HG03039 (cell line): Measurements from ENCODE around the gene ARHGEF10L.

Experiments
- ATAC-seq: cut with Tn5 transposase; IDR thresholded peaks from one replicate; pipeline ENCODE4 v1.9.1; 2021; ENCODE audit warnings: mild to moderate bottlenecking, moderate library complexity; ENCODE audit not compliant: unreplicated experiment

The ARHGEF10L gene

DNA sequence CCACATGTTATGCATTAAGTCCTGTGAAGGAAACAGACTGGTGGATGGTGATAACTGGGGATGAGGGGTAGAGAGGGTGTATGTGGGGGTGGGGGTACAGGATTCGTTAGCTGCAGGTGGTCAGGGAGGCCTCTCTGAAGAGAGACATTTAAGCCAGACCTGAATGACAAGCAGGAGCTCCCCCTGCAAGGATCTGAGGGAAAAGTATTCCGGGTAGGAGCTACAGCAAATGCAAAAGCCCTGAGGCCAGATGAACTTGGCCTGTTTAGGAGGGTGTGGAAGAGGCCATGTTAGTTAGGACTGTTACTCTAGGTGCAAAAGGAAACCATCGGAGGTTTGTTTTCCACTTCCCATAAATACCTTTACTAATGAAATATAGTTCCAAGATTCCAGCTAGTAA, 9.9 kb downstream of the ARHGEF10L start:
- no peak for ATAC-seq

DNA sequence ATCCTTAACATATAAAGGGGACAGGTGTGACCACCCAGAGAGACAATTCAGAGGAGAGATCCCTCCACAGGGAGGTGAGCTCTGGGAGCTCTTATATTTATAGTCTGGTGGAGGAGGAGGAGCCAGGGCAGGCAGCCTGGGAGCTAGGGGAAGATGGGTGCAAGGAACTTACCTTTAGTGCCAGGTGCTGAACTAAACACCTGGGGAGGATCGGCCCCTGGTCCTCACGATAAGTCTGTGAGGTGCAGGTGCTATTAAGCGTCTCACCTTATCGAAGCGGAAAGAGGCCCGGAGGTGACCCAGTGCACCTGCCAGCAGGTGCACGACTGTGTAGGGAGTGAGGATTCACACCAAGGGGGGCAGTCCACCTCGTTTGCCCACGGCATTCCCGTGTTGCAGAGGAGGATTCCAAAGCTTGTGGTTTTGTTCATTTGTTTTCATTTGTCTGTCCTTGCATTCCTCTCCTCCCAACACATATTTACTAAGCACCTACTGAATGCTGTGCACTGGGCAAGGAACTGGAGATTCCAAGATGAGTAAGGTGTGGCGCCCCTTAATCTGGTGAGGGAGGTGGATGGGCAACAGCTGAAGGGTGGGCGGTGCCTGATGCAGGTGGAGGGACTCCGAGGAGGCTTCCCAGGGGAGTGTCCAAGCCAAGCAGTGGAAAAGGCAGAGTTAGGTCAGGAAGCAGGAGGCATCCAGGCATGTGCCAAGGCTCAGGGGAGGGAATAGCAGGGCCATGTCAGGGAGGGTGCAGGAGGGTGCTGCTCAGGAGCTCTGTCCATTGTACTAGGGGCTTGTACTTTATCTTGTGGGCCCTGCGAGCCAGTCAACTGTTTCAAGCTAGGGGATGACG, 11.5 kb downstream of the ARHGEF10L start:
- ATAC-seq: no peak

DNA sequence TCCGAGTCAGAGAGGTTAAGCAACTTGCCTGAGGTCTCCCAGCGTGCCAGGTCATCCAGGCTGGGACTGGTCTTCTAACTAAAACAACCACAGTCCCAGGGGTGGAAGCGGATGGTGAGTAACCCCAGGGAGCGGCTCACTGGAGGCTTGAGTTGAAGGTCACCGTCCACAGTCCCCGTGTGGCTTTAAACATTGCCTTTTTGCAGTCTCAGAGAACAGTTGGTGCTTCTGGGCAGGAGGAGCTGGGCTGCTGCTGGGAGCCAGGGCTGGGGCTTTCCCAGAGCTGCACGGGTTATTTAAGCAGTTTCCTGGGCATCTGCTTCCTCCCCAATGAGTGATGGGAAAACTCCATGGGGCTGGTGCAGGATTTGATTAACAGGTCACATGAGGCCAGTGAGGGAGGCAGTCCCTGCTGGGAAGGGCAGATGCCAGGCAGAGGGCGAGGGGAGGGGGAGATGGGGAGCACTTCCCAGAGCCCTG, 12.3 kb downstream of the ARHGEF10L start:
- no peak for ATAC-seq

DNA sequence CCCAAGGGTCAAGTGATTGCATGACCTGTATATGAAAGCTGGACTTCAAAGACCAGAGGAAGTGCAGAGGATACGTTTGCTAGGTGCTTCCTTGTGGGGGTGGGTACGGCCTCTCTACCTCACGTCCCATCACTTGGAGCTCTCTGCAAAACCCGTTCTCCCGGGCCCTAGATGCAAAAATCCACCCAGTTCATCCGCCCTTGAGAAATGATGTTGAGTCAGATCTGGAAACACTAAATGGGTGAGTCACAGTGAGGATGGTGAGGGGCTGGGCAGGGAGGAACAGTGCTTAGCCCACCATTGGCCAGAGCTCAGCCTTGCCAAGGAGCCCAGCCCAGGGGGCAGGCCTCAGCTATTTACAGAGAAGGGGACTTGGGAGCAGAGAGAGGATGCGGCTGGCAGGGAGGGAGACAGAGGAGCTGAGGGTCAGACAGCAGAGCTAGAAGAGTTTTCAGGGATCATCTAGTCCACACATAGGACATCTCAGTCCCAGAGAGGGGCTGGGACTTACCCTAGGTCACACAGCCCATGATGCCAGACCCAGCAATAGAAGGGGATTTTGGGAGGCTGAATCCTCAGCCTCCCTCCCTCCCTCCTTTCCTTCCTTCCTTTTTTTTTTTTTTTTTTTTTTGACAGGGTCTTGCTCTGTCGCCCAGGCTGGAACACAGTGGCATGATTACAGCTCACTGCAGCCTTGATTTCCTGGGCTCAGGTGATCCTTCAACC, 14.6 kb downstream of the ARHGEF10L start:
- no peak for ATAC-seq

DNA sequence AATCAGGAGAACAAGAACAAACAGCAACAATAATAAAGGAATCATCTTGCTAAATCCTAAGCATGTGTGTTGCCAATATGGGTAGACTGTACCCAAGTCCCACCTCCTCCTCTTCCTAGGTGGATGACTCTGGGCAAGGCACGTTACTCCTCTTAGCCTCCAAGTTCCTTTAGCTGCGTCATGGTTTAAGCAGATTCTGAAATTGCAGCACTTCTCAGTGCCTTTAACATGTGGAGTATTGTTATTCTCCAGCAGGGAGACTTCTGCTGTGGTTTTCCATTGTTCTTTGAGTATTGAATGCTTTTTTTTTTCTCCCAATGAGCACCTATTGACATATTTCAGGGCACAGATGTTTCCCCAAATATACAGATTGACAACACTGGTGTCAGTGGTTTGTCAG, 15.5 kb downstream of the ARHGEF10L start:
- ATAC-seq: no peak

DNA sequence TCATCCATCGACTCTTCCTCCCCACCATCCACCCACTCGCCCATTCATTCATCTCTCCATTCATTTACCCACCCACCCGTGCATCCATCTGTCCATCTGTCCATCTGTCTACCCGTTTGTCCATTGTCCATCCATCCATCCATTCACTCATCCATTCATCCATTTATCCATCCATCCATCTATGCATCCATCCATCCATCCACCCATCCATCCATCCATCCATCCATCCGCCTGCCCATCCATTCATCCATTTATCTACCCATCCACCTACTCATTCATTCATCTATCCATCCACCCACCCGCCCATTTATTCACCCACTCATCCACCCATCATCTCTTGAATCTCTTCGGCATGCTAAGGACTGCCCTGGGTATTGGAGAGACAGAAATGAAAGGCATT, 18.5 kb downstream of the ARHGEF10L start:
- no peak for ATAC-seq

DNA sequence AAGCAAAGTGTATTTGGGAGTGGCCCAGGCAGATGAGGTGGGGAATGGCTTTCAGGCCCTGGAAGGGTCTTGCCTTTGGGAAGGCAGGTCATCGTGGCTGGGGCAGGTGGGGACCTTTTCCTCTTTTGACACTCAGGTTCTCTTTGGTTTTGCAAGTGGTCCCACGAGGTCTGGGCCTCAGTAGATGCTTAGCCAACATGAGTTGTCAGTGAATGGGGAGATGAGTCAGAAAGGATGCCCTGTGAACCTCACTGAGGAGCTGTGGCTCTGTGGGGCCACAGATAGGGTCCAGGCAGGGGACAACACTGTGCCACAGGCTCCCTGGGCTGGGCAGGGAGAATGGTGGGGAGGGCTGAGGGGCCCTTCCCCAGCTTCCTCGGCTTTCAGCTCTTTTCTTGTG, 19.0 kb downstream of the ARHGEF10L start:
- ATAC-seq: no peak

DNA sequence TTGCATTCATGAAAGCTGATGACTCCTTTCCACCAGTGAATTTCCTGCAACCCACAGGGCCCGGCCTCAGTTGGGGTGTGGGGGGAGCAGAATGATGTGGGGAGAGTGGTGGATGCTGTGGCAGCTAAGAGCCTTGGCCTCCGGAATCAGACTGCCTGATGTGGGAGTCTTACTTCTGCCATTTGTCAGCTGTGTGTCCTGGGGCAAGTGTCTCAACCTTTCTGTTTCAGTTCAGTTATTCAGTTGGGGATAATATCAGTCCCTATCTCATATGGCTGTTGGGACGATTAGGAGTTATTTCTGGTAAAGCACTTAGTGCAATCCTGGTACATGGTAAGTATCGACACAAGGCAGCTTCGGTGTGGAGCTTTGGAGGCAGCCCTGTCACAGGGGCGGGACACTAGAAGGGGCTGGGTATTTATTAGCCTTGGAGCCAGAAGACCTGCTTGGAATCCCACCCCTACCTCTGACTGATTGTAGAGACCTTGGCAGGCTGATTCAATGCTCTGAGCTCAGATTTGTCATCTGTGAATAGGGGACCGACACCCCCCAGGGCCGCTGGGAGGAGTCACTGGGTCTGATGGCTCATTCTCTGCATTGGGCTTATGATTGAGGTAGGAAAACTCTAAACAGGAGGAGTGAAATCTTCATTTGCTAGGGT, 19.6 kb downstream of the ARHGEF10L start:
- ATAC-seq: no peak

DNA sequence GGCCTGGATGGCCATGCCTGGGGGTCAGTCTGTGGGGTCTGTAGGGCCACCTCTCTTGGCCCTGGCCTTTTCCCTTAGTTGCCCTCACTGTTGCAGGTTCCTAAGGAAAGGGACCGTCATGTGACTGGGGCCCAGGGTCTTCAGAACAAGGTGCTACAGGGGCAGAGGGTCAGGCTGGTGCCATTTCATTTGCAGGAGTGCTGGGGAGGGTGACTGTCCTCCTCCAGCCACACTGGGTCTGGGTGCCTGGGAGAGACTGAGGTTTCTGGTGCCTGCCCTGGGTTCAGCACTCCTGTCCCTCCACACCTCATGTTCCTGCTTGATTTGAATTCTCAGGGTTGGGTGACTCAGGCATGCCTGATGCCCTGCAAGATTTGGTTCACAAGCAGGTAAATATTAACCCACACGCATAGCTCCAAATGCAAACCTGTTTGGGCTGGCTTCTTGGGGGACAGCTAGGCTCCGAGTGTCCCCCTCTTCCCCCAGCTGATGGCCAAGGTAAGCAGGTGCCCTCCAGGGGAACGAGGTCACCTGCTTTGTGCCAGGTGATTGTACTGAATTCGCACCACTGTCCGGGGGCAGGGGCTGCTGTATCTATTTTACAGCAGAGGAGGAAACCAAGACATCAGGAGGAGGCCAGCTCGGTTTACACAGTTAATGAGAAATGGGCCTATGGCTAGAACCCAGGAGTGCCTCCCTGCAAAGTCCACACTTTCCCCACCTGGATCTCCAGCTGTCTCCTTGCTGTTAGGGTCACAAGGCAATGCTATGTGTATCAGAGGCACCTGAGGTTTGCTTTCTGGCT, 20.3 kb downstream of the ARHGEF10L start:
- ATAC-seq: no peak

DNA sequence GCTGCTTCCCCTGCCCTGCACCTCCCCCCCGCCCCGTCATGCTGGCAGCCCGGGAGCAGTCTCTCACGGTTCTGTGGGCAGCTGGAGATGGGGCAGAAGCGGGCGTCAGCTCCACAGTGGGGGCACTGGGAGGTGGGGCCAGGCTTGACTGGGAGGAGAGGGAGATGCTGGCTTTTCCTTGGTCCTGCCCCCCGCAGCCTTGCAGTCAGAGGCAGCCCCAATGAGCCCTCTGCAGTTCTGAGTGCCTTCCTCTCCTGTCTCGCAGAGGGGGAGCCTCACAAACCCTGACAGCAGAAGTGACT, 21.7 kb downstream of the ARHGEF10L start:
- ATAC-seq: no peak

DNA sequence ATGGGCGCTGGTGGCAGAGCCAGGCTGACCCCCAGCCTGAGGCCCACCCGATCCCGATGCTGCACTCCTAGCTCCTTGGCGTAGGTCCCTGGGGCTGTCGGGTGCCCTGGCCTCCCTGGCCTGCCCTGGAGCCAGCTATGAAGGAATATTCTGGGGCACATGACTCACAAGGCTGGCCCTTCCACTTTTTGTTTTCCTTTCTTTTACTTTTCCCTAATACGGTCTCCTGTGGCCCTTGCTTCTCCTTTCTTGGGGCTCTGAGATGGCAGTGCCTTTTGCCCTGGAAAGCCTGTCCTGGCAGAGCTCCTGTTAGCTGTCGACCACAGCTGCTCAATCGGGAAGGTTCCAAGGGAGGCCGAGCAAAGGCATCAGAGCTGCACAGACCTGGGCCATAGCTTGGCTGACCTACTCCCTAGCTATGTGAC, 22.1 kb downstream of the ARHGEF10L start:
- ATAC-seq: no peak

DNA sequence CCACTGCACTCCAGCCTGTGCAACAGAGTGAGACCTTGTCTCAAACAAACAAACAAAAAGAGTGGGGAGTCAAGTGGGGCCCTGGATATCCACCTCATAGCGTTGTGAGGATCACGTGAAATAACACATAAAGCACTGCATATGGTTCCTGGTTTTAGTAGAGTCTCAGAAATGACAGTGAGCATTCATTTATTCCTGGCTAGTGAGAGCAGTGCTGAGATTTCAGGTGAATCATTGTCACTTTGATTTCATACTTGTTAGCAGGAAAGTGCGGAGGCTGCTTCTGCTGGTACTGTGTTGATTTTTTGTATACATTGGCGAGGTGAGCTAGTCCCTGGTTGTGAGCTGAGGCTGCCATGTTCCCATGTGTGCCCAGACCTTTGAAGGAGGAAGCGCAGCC, 22.9 kb downstream of the ARHGEF10L start:
- ATAC-seq: no peak

DNA sequence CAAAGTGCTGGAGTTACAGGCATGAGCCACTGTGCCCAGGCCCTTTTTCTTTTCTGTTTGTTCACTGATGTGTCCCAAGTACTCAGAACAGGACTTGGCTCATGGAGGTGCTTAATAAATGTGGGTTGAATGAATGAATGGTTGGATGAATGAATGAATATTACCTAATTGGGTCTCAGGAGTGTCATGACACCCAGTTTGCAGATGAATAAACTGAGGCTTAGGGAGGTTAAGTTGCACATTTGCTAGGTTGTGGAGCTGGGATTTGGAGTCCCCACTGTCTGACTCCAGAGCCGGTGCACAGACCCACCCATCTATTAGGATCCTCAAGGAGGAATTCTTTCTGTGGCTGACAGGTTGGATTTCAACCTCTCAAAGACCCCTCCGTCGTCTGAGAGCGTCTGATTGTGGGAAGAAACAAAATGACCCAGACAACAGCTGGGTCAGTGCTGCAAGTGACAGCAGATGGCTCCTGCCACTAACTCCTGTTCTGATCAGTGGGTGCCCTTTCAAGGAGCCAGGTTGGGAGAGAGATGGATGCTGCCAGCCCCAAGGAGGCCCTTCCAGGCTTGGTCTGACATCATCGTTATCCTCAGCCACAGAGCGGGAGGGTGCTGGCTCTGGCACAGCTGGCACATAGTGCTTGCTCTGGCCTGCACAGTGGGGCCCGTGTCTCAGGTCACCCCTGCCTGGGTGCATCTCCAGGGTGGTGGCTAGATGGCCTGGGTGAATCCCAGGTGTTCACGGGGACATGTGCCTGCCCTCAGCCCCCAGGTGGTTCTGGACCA, 24.2 kb downstream of the ARHGEF10L start:
- ATAC-seq: no peak

DNA sequence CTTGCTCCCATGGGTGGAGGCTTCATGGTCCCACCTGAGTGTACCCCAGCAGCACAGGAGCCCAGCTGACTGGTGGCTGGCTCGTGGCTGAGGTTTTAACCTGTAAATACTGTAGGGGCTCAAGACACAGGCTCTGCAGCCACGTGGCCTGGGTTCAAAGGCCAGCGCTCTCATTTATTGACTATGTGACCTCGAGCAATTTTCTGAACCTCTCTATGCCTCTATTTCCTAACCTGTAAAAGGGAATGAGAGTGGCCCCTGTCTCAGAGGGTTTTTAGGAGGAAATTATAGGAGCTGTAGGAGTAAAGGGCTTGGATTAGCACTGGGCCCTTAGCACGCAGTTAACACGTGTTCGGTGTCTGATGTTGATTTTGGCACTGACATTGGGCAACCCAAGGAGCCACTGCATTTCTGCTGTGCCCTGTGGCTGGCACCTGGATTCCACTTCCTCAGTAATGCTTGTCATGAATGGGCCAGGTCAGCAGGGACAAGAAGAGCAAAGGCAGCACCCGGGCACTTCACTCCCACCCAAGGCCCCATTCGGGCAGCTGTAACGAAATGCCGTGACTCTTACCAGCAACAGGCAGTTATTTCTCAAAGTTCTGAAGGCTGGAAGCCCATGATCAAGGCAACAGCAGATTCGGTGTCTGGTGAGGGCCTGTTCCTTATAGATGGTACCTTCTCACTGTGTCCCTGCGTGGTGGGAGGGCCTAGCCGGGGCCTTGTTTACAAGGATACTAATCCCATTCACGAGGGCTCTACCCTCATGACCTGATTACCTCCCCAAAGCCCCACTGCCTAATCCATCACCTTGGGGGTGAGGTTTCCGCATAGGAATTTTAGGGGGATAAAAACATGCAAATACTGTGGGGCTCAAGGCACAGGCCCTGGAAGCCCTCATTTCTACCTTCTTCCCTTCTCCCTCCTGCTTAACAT, 25.2 kb downstream of the ARHGEF10L start:
- no peak for ATAC-seq

DNA sequence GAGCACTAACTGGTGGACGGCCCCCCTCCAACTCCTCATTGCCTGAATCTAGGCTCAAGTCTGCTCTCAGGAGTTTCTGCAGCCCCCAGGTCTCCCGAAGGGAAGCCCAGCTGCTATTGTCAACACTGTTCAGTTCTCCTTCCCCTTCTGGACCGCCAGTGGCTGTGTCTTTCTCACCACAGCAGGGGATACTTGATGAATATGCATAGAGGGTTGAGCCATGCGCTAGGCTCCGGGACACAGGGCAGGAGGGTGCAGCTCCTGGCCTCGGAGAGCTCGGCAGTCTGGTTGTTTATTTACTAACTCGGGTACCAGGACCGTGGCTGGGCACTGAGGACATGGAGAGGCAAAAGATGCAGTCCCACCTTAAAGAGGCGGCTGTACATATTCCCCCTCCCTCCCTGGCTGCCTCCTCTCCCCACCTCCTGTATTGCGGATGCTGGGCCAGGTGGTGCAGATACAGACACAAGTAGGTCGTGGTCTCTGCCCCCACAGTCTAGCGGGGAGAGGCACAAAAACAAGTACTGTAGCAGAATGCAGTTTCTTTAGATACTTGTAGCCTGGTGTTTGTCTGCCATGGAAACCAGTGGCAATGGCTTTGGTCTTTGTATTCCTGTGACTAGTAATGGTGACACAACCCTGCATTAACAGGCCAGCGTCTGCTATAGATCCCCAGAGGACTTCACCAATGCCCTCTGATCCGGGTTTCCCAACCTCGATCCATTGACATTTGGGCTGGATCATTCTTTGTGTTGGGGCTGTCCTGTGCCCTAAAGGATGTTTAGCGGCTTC, 26.2 kb downstream of the ARHGEF10L start:
- no peak for ATAC-seq

DNA sequence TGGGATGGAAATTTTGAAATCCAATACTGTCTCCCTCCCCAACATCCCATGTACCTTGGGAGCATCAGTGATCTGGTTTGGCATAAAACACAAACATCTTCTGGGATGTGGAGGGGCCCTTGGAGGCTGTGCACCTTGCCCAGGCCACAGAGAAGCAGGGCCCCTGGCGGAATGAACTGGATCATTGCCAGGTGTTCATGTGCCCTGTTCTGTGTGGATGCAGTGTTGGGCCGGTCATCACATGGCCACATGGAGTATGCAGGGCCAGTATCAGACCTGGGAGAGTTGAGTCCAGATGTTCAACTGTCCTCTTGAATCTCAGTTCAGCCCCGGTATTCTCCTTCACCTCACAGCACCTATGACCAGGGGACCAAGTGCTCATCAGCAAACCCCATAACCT, 26.9 kb downstream of the ARHGEF10L start:
- no peak for ATAC-seq

DNA sequence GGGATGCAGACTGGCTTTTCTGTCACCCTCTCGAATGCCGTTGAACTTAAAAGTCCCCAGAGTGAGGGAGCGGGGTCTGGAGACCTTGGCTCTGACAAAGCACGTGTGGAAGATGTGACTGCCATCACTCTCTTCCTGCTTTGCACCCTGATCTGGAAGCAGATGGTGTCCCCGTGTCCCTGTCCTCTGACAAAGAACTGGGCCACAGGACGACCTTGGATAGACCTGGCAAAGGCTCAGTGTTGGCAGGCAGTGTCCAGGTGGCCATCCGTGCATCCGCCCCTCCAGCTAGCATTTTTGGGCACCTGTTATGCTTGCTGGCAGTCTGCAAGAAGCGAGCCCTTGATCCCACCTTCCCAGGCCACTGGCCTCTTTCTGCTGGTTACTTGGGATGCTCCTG, 27.4 kb downstream of the ARHGEF10L start:
- ATAC-seq: no peak

DNA sequence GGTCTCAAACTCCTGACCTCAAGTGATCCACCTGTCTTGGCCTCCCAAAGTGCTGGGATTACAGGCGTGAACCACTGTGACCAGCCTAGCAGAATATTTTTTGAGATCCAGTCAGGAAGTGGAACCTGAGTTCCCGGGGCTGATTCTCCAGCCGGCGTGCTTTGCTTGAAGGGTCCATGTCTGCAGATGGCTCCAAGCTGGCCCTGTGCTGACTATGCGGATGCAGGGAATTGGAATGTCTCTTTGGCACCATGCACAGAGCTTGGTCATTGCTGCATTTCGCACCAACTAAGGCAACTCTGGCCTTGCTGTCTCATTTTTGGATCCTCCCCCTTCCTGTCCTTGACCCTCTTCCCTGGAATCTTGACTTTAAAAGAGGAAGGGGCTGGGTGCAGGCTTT, 28.1 kb downstream of the ARHGEF10L start:
- ATAC-seq: no peak
